IMR-90 (cell line): Measurements from ENCODE around the gene KCNMA1. TPM values are rescaled to one million over a fixed set of nuclear protein-coding genes. Genes with fewer than 3 reads are reported as not detected.

Experiments used
- ATAC-seq: fragments of 200-7000 bp; cut with Tn5 transposase; 2 replicates; pipeline ENCODE4 v1.9.1; 2020; ENCODE audit warnings: low read depth, mild to moderate bottlenecking, moderate library complexity
- BruUV-seq: library from RNA; stranded (reverse); fragments of 400-500 nt; replicated peaks from 2 replicates; lab custom pipeline; 2021; lab: Mats Ljungman, UMichigan
- CTCF ChIA-PET: fragments of 300-600 bp; formaldehyde crosslinking; extraction: SDS; loops from one replicate; lab custom pipeline; 2021; ENCODE audit warnings: antibody characterized with exemption; lab: Yijun Ruan, JAX
- POLR2A ChIA-PET: fragments of 300-600 bp; sonication (Branson Sonifier 250); formaldehyde crosslinking; loops from one replicate; lab custom pipeline; 2022; ENCODE audit warnings: antibody characterized with exemption; ENCODE audit not compliant: unreplicated experiment; lab: Charles Lee
- DNase-seq: peaks from one replicate; pipeline ENCODE4 v3.0.0; 2013
- H2AFZ ChIP-seq: replicated peaks from 2 replicates; pipeline ENCODE3; 2013; ENCODE audit warnings: low read length, mild to moderate bottlenecking; ENCODE audit not compliant: poor library complexity
- H2AK5ac ChIP-seq: 2 replicates; pipeline ENCODE4 v1.6.1; 2013; ENCODE audit warnings: low read depth, low read length, inconsistent platforms
- H2AK9ac ChIP-seq: replicated peaks from 2 replicates; pipeline ENCODE3; 2013; ENCODE audit warnings: mild to moderate bottlenecking, low read depth, low read length, moderate library complexity; ENCODE audit not compliant: poor library complexity
- H2BK120ac ChIP-seq: 2 replicates; pipeline ENCODE4 v1.6.1; 2013; ENCODE audit warnings: low read depth, low read length, inconsistent platforms
- H2BK15ac ChIP-seq: 3 replicates; pipeline ENCODE4 v1.6.1; 2013; ENCODE audit warnings: low read depth, low read length, inconsistent platforms
- H2BK20ac ChIP-seq: 2 replicates; pipeline ENCODE4 v1.6.1; 2013; ENCODE audit warnings: low read depth, mild to moderate bottlenecking, inconsistent platforms, low read length, moderate library complexity
- H2BK5ac ChIP-seq: 2 replicates; pipeline ENCODE4 v1.6.1; 2013; ENCODE audit warnings: mild to moderate bottlenecking, low read depth, low read length, inconsistent platforms; ENCODE audit not compliant: poor library complexity, severe bottlenecking
- H3K14ac ChIP-seq: replicated peaks from 2 replicates; pipeline ENCODE4 v1.6.1; 2013; ENCODE audit warnings: low read depth, low read length, inconsistent platforms
- H3K18ac ChIP-seq: 2 replicates; pipeline ENCODE4 v1.6.1; 2013; ENCODE audit warnings: low read depth, low read length, control low read depth
- H3K23ac ChIP-seq: 2 replicates; pipeline ENCODE4 v1.6.1; 2013; ENCODE audit warnings: low read depth, low read length, inconsistent platforms
- H3K27ac ChIP-seq: 2 replicates; pipeline ENCODE4 v1.5.1; 2013; ENCODE audit warnings: mild to moderate bottlenecking, control low read depth, low read length; ENCODE audit not compliant: insufficient read depth
- H3K27me3 ChIP-seq: 2 replicates; pipeline ENCODE4 v1.6.1; 2013; ENCODE audit warnings: low read length; ENCODE audit not compliant: control insufficient read depth, insufficient read depth
- H3K36me3 ChIP-seq: 2 replicates; pipeline ENCODE4 v1.6.1; 2013; ENCODE audit warnings: low read length, mixed read lengths; ENCODE audit not compliant: control insufficient read depth, insufficient read depth
- H3K4ac ChIP-seq: 2 replicates; pipeline ENCODE4 v1.6.1; 2013; ENCODE audit warnings: low read depth, low read length, inconsistent platforms
- H3K4me1 ChIP-seq: 2 replicates; pipeline ENCODE4 v1.6.1; 2013; ENCODE audit warnings: low read length, mixed read lengths; ENCODE audit not compliant: control insufficient read depth, insufficient read depth
- H3K4me2 ChIP-seq: 2 replicates; pipeline ENCODE4 v1.6.1; 2013; ENCODE audit warnings: low read depth, mild to moderate bottlenecking, control low read depth, low read length, moderate library complexity
- H3K4me3 ChIP-seq: 2 replicates; pipeline ENCODE4 v1.5.1; 2013; ENCODE audit warnings: low read depth, mild to moderate bottlenecking, control low read depth, low read length, moderate library complexity; ENCODE audit not compliant: insufficient read depth
- H3K56ac ChIP-seq: 2 replicates; pipeline ENCODE4 v1.6.1; 2013; ENCODE audit warnings: low read length, inconsistent platforms; ENCODE audit not compliant: insufficient read depth; ENCODE audit errors: extremely low read depth
- H3K79me1 ChIP-seq, 2 experiments: 2 replicates each; pipeline ENCODE4 v1.6.1; 2013; ENCODE audit warnings: low read length in 2 of 2, inconsistent platforms in 1 of 2, low read depth in 1 of 2
- H3K9ac ChIP-seq: 2 replicates; pipeline ENCODE4 v1.6.1; 2013; ENCODE audit warnings: low read depth, low read length, control low read depth
- H3K9me1 ChIP-seq: 2 replicates; pipeline ENCODE4 v1.6.1; 2013; ENCODE audit warnings: low read length, inconsistent platforms; ENCODE audit not compliant: insufficient read depth
- H3K9me3 ChIP-seq: 2 replicates; pipeline ENCODE4 v1.6.1; 2013; ENCODE audit warnings: low read length; ENCODE audit not compliant: control insufficient read depth, insufficient read depth
- H4K20me1 ChIP-seq: 2 replicates; pipeline ENCODE4 v1.6.1; 2013; ENCODE audit warnings: low read length, inconsistent platforms; ENCODE audit not compliant: insufficient read depth
- H4K5ac ChIP-seq: 2 replicates; pipeline ENCODE4 v1.6.1; 2013; ENCODE audit warnings: mild to moderate bottlenecking, low read depth, low read length, control low read depth
- H4K8ac ChIP-seq, 2 experiments: 2 replicates each; pipeline ENCODE4 v1.6.1; 2013; ENCODE audit warnings: low read depth in 2 of 2, low read length in 2 of 2, control low read depth in 1 of 2, inconsistent platforms in 1 of 2
- H4K91ac ChIP-seq: 2 replicates; pipeline ENCODE4 v1.6.1; 2013; ENCODE audit warnings: low read depth, low read length, inconsistent platforms; ENCODE audit not compliant: insufficient read depth
- BHLHE40 ChIP-seq: fragments of 150-350 bp; IDR thresholded peaks from 2 replicates; pipeline ENCODE4 v1.6.1; 2016; ENCODE audit warnings: mild to moderate bottlenecking, low read depth, low read length
- CEBPB ChIP-seq: IDR thresholded peaks from 2 replicates; pipeline ENCODE4 v1.6.1; 2012; ENCODE audit warnings: low read depth, low read length, improper control_type of control experiment
- CHD1 ChIP-seq: IDR thresholded peaks from 2 replicates; pipeline ENCODE4 v1.6.1; 2012; ENCODE audit warnings: low read depth, low read length, improper control_type of control experiment
- MXI1 ChIP-seq: IDR thresholded peaks from 2 replicates; pipeline ENCODE4 v1.6.1; 2012; ENCODE audit warnings: low read depth, mild to moderate bottlenecking, low read length, moderate library complexity, borderline replicate concordance
- NFE2L2 ChIP-seq: fragments of 150-350 bp; IDR thresholded peaks from 2 replicates; pipeline ENCODE4 v1.6.1; 2016; ENCODE audit warnings: low read depth, mild to moderate bottlenecking, low read length
- POLR2A ChIP-seq: IDR thresholded peaks from 2 replicates; pipeline ENCODE4 v1.6.1; 2012; ENCODE audit warnings: mild to moderate bottlenecking, low read depth, low read length
- RCOR1 ChIP-seq: IDR thresholded peaks from 2 replicates; pipeline ENCODE4 v1.6.1; 2012; ENCODE audit warnings: mild to moderate bottlenecking, low read length, improper control_type of control experiment; ENCODE audit not compliant: insufficient replicate concordance
- SMC3 ChIP-seq: fragments of 150-350 bp; IDR thresholded peaks from 2 replicates; pipeline ENCODE4 v1.6.1; 2016; ENCODE audit warnings: low read depth, mild to moderate bottlenecking, antibody characterized with exemption, low read length, moderate library complexity
- WGBS, 2 experiments: methylation state at CpG; one replicate each; pipeline versions ENCODE4 v1.1.5 to v1.1.7; 2013; ENCODE audit warnings: missing lambda C conversion rate in 2 of 2; ENCODE audit not compliant: insufficient read length in 1 of 2; ENCODE audit errors: extremely low coverage in 2 of 2; 5-methylcytosine and 5-hydroxymethylcytosine counted together
- dilution Hi-C: fragments of 300-500 bp; cut with HindIII; formaldehyde crosslinking; loops from one replicate; pipeline ENCODE4 v1.14.3; 2018; ENCODE audit warnings: low sequenced_read_pairs; ENCODE audit not compliant: unreplicated experiment
- in situ Hi-C: fragments of 300-500 bp; cut with MboI; formaldehyde crosslinking; loops from 3 replicates; pipeline ENCODE4 v1.14.3; 2019; ENCODE audit warnings: low sequenced_read_pairs, inconsistent platforms, mixed read lengths
- intact Hi-C: fragments of 100-400 bp; cut with micrococcal nuclease; formaldehyde crosslinking; loops from 2 replicates; pipeline ENCODE4 v1.10.0; 2022
- polyA plus RNA-seq, 3 experiments: library from polyadenylated mRNA; depleted of rRNA; stranded (reverse); fragments of >200 nt; gene quantifications; 2 replicates each; pipeline ENCODE4 v1.2.3, GENCODE V29; 2012; ENCODE audit warnings: low replicate concordance in 1 of 3
- total RNA-seq: library from RNA; depleted of rRNA; stranded (reverse); fragments of >200 nt; gene quantifications from 2 replicates; pipeline ENCODE4 v1.2.3, GENCODE V29; 2012
- TF ChIP-seq, protein P1 (sequence below): conservative IDR thresholded peaks from 2 replicates; pipeline ENCODE4 v1.5.1; 2012; ENCODE audit warnings: mild to moderate bottlenecking, low read depth, low read length, improper control_type of control experiment
- TF ChIP-seq, protein P2 (sequence below): fragments of 150-350 bp; IDR thresholded peaks from 2 replicates; pipeline ENCODE4 v1.6.1; 2016; ENCODE audit warnings: low read depth, mild to moderate bottlenecking, low read length, moderate library complexity, borderline replicate concordance
- TF ChIP-seq, protein P3 (sequence below): fragments of 150-350 bp; IDR thresholded peaks from 2 replicates; pipeline ENCODE4 v1.6.1; 2017; ENCODE audit warnings: mild to moderate bottlenecking, antibody characterized with exemption, low read length, low read depth

The KCNMA1 gene
- total and polyA plus RNA-seq, 2 of the 4 experiments (the other 2 are of a cell fraction): 25.6 to 29.6 TPM

DNA sequence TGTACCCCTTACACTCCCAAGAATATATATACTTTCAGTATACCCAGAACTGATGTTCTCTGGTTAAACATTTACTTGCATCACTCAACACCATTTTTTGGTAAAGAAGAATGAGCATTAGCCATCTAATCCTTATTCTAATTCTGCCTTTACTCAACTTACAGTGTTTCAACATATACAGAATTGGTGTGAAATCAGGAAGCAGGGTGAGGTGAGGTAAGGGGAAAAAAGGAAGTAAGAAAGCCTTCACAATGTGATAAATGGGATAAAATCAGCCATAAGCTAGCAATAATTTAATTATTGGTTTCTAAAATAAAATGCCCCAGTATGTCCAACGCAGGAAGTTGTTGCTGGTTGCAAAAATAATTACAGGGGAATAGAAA lies 605.4 kb downstream of the KCNMA1 start:
- CTCF ChIA-PET: no interaction called here
- intact Hi-C loops (no loop called here), in situ Hi-C loops (no loop called here), dilution Hi-C loops (no loop called here)
- Histone ChIP-seq H3K4ac (no peak overlapping the region), H2AK9ac (no peak overlapping the region), H3K23ac (no peak overlapping the region), H3K4me1 (peaks cover 3% of the 10 kb centered on the region; the same call in 1 of the 2 replicates), H3K14ac (no peak overlapping the region), H3K79me1 (no peaks in the 10 kb centered on the region), H4K8ac (no peak overlapping the region), H2BK5ac (no peak overlapping the region), H3K4me3 (no peak overlapping the region), H3K27me3 (no peaks in the 10 kb centered on the region; the same call in 1 of the 2 replicates), H3K36me3 (no peaks in the 10 kb centered on the region), H3K18ac (no peak overlapping the region), H3K27ac (no peak overlapping the region), H3K9me1 (peaks cover 6% of the 10 kb centered on the region; the same call in 1 of the 2 replicates), H2BK15ac (no peak overlapping the region), H2AFZ (no peak overlapping the region), H3K9me3 (no peaks in the 10 kb centered on the region), H4K5ac (no peak overlapping the region), H3K9ac (no peak overlapping the region), H2AK5ac (no peak overlapping the region), H3K56ac (no peak overlapping the region), H3K4me2 (no peak overlapping the region), H2BK20ac (no peak overlapping the region), H4K20me1 (no peaks in the 10 kb centered on the region), H2BK120ac (no peak overlapping the region), H4K91ac (no peak overlapping the region)
- no peak for ATAC-seq
- WGBS, 2 experiments: no CpG with 5 or more reads among the region's 1 CpG
- no peak for DNase-seq
- no TSS peak for BruUV-seq
- POLR2A ChIA-PET: no interaction called here
- TF ChIP-seq CHD1 (no peak), BHLHE40 (no peak), RCOR1 (no peak), POLR2A (no peak), MXI1 (no peak), CEBPB (no peak), SMC3 (no peak), NFE2L2 (no peak)
- TF ChIP-seq, protein P1, sequence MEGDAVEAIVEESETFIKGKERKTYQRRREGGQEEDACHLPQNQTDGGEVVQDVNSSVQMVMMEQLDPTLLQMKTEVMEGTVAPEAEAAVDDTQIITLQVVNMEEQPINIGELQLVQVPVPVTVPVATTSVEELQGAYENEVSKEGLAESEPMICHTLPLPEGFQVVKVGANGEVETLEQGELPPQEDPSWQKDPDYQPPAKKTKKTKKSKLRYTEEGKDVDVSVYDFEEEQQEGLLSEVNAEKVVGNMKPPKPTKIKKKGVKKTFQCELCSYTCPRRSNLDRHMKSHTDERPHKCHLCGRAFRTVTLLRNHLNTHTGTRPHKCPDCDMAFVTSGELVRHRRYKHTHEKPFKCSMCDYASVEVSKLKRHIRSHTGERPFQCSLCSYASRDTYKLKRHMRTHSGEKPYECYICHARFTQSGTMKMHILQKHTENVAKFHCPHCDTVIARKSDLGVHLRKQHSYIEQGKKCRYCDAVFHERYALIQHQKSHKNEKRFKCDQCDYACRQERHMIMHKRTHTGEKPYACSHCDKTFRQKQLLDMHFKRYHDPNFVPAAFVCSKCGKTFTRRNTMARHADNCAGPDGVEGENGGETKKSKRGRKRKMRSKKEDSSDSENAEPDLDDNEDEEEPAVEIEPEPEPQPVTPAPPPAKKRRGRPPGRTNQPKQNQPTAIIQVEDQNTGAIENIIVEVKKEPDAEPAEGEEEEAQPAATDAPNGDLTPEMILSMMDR: no peak
- TF ChIP-seq, protein P2, sequence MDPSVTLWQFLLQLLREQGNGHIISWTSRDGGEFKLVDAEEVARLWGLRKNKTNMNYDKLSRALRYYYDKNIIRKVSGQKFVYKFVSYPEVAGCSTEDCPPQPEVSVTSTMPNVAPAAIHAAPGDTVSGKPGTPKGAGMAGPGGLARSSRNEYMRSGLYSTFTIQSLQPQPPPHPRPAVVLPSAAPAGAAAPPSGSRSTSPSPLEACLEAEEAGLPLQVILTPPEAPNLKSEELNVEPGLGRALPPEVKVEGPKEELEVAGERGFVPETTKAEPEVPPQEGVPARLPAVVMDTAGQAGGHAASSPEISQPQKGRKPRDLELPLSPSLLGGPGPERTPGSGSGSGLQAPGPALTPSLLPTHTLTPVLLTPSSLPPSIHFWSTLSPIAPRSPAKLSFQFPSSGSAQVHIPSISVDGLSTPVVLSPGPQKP: no peak
- TF ChIP-seq, protein P3, sequence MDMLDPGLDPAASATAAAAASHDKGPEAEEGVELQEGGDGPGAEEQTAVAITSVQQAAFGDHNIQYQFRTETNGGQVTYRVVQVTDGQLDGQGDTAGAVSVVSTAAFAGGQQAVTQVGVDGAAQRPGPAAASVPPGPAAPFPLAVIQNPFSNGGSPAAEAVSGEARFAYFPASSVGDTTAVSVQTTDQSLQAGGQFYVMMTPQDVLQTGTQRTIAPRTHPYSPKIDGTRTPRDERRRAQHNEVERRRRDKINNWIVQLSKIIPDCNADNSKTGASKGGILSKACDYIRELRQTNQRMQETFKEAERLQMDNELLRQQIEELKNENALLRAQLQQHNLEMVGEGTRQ: no peak
